ENCODE data around the gene TLE3. TPM values are rescaled to one million over a fixed set of nuclear protein-coding genes. Genes with fewer than 3 reads are reported as not detected.

The TLE3 gene
- total and polyA plus RNA-seq, 8 donors, result 12.5 to 37.2 (median 18.9) TPM

DNA sequence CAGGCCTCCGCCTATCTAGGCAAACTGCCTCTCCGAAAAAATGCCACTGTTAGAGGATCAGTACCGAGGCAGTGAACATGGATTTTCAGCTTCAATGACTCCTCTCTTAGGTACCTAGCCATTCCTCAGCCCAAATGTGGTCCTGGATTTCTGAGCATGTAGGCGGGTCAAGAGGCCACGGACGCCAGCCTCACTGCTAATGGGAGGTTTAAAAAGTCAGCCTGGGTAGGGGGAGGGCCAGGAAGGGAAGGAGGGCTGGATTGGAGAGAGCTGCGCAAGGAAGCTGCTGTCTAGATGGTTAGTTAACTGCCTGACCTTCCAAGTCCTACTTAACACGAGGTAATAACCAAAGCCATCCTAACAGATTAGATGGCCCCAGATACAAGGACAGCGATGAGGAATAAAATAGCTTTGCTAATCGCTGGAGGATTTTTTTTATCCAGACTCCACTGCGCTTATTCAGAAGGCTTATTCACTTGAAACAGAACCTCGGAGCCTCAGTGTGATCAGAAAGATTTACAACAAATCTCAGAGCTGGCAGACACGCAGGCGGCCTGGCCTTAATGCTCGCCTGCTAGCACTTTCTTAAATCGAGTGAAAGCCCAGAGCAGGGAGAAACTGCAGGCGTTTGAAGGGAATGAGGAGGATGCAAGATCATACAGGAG, 34.3 kb downstream of the TLE3 start:
- peak in 1 of 6 donors; percentile 24 for DNase-seq
- Histone ChIP-seq H3K36me3 (peaks cover 0 to 29% (median 14%) of the 10 kb centered on the region in 3 donors), H3K4me1 (peaks cover 4 to 15% (median 15%) of the 10 kb centered on the region in 3 donors), H3K27ac (no peak overlapping the region), H3K27me3 (no peaks in the 10 kb centered on the region), H3K9me3 (no peaks in the 10 kb centered on the region), H3K4me3 (no peak overlapping the region)
- TF ChIP-seq, protein P1, sequence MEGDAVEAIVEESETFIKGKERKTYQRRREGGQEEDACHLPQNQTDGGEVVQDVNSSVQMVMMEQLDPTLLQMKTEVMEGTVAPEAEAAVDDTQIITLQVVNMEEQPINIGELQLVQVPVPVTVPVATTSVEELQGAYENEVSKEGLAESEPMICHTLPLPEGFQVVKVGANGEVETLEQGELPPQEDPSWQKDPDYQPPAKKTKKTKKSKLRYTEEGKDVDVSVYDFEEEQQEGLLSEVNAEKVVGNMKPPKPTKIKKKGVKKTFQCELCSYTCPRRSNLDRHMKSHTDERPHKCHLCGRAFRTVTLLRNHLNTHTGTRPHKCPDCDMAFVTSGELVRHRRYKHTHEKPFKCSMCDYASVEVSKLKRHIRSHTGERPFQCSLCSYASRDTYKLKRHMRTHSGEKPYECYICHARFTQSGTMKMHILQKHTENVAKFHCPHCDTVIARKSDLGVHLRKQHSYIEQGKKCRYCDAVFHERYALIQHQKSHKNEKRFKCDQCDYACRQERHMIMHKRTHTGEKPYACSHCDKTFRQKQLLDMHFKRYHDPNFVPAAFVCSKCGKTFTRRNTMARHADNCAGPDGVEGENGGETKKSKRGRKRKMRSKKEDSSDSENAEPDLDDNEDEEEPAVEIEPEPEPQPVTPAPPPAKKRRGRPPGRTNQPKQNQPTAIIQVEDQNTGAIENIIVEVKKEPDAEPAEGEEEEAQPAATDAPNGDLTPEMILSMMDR (IDR thresholded peaks at IDR 0.05), result no peak
- ATAC-seq, result no peak
- no peak for FAIRE-seq
- WGBS, 2 donors, result 87 to 93% methylated on average over 17 of the region's 17 CpGs
- intact Hi-C loops (cut with DNase I), result no loop called here

DNA sequence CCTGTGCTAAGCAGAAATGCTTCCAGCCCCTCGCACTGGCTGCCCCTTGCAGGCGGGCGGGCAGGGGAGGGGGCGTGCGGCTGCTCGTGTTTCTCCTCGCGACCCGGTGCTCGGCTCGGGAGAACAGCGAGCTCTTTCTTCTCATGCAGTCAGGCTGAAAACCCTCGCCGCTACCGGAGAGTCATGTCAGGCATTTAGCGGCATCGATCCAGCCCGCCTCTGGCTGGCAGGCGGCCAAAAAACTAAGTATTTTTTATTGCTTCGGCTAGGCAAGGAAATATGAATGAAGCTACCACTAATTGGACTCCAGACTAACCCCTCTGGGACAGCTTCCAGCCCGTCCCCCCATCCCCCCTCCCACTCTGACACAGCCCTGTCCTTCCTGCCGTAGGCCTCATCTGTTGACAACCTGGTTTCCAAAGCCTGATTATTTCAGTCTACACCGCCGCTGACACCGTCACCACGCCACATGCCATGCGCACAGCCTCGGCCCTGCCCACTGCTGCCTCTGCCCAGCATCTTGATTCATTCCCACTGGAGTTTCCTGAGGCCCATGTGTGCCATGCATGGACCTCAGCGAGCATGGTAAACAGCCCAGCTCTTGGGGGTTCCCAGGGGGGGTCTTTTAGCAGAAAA, 35.3 kb downstream of the TLE3 start:
- no peaks in the 10 kb centered on the region for H3K9me3 ChIP-seq
- peak; percentile 42 to 66 (median 58) for ATAC-seq
- FAIRE-seq, result no peak
- 57% methylated on average over 29 of the region's 29 CpGs for WGBS, 2 donors
- TF ChIP-seq, protein P1 (IDR thresholded peaks at IDR 0.05), result no peak
- H3K4me3 ChIP-seq, result no peak overlapping the region
- H3K27ac ChIP-seq, result peak overlapping the region in 3 of 4 donors; percentile 10 to 38 (median 29)
- intact Hi-C loops (cut with DNase I), result no loop called here
- peaks cover 0 to 39% (median 22%) of the 10 kb centered on the region in 3 donors for H3K36me3 ChIP-seq
- peak; percentile 48 to 86 (median 72) for DNase-seq
- H3K27me3 ChIP-seq, result no peaks in the 10 kb centered on the region
- peaks cover 4 to 12% (median 11%) of the 10 kb centered on the region in 3 donors for H3K4me1 ChIP-seq

DNA sequence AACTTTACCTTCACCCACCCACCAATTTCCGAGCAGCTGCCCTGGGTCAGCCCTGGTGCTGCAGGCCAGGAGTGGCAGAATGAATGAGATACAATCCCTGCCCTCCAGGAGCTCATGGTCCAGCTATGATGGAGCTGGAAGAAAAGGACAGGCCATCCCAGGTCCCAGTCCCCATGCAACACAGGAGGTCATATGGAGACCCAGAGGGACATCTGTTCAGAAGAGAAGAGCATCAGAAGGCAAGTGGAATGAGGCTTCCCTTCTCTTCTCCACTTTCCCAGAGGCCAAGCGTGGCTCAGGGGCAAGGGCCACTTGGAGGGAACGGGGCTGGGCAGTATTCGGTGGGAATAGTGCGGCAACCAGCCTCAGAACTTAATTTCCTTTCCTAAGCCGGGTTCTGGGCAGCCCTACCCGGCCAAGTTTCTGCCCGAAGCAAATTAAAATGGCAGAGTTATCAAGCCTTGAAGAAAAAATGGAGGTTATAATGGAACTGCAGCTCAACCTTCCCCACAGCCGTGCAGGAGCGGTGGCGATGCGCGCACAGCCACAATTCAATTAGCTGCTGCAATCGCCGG, 35.9 kb downstream of the TLE3 start:
- Histone ChIP-seq H3K27me3 (no peaks in the 10 kb centered on the region), H3K4me1 (peaks cover 4 to 12% (median 11%) of the 10 kb centered on the region in 3 donors), H3K9me3 (no peaks in the 10 kb centered on the region), H3K36me3 (peaks cover 0 to 45% (median 28%) of the 10 kb centered on the region in 3 donors), H3K4me3 (no peak overlapping the region), H3K27ac (peak overlapping the region in 2 of 4 donors; percentile 29 to 38)
- intact Hi-C loops (cut with DNase I), result no loop called here
- FAIRE-seq (no peak), ATAC-seq (no peak), DNase-seq (peak in 1 of 6 donors; percentile 15)
- WGBS, 2 donors, result 81% methylated on average over 15 of the region's 15 CpGs
- TF ChIP-seq, protein P1 (IDR thresholded peaks at IDR 0.05), result no peak

DNA sequence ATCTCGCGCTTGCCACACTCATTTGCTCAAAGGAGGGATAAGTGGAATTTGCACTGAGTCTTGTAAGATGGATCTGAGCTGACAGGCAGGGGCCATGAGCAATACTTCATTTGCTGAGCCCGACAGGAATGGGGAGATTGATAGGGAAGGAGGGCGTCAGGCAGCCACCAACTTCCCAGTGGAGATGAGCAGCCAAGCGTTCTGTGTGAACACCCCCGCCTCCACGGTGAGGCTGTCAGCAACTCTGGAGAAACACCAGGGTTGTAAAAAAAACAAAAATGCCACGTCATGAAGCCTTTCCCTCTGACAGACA, 36.8 kb downstream of the TLE3 start:
- H3K9me3 ChIP-seq, result no peaks in the 10 kb centered on the region
- H3K27ac ChIP-seq, result no peak overlapping the region
- H3K4me3 ChIP-seq, result no peak overlapping the region
- peaks cover 4 to 12% (median 11%) of the 10 kb centered on the region in 3 donors for H3K4me1 ChIP-seq
- TF ChIP-seq, protein P1 (IDR thresholded peaks at IDR 0.05), result no peak
- no peak for DNase-seq
- no peak for ATAC-seq
- 96% methylated on average over 8 of the region's 8 CpGs for WGBS, 2 donors
- FAIRE-seq, result no peak
- intact Hi-C loops (cut with DNase I), result no loop called here
- H3K36me3 ChIP-seq, result peaks cover 0 to 50% (median 28%) of the 10 kb centered on the region in 3 donors
- no peaks in the 10 kb centered on the region for H3K27me3 ChIP-seq
